22Rv1 (cell line): ENCODE data around the gene PRODH2.

ENCODE experiments used
- H3K27ac ChIP-seq: fragments of 450-650 bp; 2 replicates; pipeline ENCODE4 v1.5.1; 2017
- ZFX ChIP-seq: fragments of 450-650 bp; IDR thresholded peaks from 2 replicates; pipeline ENCODE4 v1.6.1; 2017; ENCODE audit warnings: antibody characterized with exemption, borderline replicate concordance
- TF ChIP-seq, protein P1 (sequence below): fragments of 450-650 bp; IDR thresholded peaks from 2 replicates; pipeline ENCODE4 v1.5.1; 2017; ENCODE audit warnings: mild to moderate bottlenecking

The PRODH2 gene

DNA sequence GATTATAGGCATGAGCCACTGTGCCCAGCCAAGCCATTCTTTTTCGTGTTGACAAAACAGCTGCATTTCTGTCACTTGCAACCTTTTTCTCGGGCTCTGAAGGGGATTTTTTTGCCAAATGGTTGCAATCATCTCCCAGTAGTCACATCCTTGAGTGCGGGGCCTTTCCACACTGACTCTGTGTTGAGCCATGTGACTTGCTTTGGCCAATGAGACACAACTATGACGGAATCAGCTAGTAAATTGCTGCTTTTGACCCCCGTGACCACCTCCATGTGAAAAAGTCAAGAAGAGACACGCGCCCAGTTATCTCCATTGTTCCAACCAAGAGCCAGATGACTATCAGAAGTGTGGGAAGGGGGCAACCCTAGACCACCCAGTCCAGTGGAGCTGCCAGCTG, 21.3 kb upstream of the PRODH2 start:
- TF ChIP-seq, protein P1, sequence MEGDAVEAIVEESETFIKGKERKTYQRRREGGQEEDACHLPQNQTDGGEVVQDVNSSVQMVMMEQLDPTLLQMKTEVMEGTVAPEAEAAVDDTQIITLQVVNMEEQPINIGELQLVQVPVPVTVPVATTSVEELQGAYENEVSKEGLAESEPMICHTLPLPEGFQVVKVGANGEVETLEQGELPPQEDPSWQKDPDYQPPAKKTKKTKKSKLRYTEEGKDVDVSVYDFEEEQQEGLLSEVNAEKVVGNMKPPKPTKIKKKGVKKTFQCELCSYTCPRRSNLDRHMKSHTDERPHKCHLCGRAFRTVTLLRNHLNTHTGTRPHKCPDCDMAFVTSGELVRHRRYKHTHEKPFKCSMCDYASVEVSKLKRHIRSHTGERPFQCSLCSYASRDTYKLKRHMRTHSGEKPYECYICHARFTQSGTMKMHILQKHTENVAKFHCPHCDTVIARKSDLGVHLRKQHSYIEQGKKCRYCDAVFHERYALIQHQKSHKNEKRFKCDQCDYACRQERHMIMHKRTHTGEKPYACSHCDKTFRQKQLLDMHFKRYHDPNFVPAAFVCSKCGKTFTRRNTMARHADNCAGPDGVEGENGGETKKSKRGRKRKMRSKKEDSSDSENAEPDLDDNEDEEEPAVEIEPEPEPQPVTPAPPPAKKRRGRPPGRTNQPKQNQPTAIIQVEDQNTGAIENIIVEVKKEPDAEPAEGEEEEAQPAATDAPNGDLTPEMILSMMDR = no peak
- TF ChIP-seq ZFX = no peak
- H3K27ac ChIP-seq = no peak overlapping the region

DNA sequence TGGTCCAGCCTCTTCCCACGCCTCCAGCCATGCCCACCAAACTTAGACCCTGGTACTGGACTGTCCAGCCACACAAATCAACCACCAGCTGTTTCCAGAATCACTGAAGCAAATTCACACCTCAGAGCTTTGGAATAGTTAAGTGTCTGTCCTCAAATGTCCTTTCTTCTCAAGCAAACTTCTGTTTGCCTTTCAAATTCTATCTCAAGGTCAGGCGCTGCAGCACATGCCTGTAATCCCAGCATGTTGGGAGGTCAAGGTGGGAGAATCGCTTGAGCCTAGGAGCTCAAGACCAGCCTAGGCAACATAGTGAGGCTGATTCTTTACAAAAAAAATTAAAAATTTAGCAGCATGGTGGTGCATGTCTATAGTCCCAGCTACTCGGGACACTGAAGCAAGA, 19.4 kb upstream of the PRODH2 start:
- no peak overlapping the region for H3K27ac ChIP-seq
- TF ChIP-seq, protein P1 = no peak
- TF ChIP-seq ZFX = no peak

DNA sequence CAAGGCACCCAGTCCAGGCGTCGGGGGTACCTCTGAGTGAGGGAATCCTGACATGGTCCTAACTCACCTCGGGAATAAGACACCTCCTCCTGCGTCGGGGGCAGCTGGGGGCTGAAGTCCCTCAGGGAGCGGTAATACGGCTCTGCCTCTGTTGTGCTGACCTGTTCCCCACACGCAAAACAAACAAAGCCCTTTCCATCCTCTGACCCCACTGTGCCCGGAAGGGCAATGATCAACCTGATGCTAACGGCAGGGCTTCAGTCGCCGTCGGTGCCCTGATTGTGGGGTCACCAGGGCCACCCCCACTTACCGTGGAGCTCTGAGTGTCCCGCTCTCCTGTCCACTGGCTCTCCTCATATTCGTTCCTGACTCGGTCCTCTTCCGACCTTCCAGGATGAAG, 18.3 kb upstream of the PRODH2 start:
- no peak overlapping the region for H3K27ac ChIP-seq
- TF ChIP-seq, protein P1 = no peak
- TF ChIP-seq ZFX = no peak

DNA sequence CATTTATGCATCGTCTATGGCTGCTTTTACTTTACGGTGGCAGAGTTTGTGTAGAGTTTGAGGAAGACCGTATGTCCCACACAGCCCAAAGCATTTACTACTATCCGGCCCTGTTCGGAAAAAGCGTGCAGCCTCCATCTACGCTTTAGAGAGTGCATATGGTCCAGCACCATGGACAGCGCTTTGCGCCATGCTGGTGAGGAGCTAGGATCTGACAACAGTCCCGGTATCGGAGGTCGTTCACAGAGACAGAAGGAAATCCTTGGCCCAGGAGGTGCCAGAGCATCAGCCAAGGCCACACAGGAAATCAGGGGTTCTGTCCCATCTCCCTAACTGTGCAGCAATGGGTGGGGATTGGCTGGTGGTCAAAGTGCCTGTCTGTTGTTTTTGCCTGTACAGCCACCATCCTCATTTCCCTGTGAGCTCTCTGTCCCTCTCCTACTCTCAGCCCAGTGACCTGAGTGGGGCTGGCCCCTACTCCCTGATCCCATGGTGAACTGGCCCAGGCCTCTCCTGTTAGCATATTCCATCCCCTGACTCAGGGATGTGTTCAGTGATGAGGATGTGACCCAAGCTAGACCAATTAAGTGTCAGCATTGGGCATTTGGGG, 16.2 kb upstream of the PRODH2 start:
- TF ChIP-seq ZFX = no peak
- TF ChIP-seq, protein P1 = no peak
- H3K27ac ChIP-seq = no peak overlapping the region

DNA sequence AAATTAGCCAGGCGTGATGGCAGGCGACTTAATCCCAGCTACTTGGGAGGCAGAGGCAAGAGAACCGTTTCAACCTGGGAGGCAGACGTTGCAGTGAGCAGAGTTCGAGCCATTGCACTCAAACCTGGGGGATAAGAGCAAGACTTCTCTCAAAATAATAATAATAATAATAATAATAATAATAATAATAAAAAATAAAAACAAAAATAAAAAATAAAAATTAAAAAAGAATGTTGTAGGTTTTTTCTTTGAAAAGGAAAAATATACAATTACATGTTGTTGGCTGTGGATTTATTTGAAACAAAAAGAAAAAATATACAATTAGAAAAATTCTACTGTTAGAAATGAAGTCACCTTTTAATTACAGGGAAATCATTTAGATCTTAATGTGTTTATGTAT, 11.5 kb upstream of the PRODH2 start:
- TF ChIP-seq ZFX = no peak
- TF ChIP-seq, protein P1 = no peak
- no peak overlapping the region for H3K27ac ChIP-seq

DNA sequence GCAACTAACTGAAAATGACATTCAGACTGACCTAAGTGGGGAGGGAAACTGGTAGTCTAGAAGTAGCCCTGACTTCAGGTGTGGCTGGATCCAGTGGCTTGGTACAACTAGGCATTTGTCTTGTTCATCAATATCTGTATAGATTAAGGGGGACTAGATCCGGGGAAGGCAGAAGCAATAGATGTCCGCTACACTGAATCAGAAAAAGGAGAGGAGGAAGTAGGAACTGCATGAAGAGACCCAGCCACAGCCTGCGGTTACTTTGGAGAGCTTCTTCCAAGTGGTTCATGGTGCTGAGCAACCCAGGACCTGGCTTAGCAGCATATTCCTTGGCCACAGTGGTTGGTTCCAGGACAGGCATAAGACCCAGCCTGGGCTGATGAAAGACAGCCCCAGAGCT, 9.9 kb upstream of the PRODH2 start:
- no peak for TF ChIP-seq ZFX
- TF ChIP-seq, protein P1 = no peak

DNA sequence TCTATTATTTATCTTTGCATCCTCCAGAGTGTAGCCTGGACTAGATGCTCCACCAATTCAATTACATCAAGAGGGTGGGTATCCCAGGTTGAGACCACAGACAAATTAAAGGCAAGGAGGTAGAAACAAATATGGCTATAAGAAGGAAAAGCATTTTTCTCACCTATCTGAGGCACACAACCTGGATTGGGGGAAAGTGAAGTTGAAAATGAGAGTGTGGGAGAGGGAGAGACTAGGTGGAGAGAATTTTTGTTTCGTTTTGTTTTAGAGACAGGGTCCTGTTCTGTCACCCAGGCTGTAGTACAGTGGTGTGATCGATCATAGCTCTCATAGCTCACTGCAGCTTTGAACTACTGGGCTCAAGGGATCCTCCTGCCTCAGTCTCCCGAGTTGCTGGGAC, 5.8 kb upstream of the PRODH2 start:
- H3K27ac ChIP-seq = no peak overlapping the region
- no peak for TF ChIP-seq ZFX
- TF ChIP-seq, protein P1 = no peak

More for the DNA sequence above, 9.9 kb upstream of the PRODH2 start:
- no peak overlapping the region for H3K27ac ChIP-seq
